GDM1 (cell line): ENCODE measurements around the gene PIGV.

Experiments used
- DNase-seq: peaks from one replicate; lab custom pipeline; 2025; lab: John Stamatoyannopoulos, UW

PIGV gene

GRCh38 chr1:26787706-26788514 is at the start of gene PIGV:
Gene PIGV (plus strand): TSS chr1:26787950. CDS start chr1:26790816, 2,866 bp downstream.
- peak; percentile 86 for DNase-seq

GRCh38 chr1:26739329-26739914 is 48.3 kb upstream of the PIGV start:
- no peak for DNase-seq

GRCh38 chr1:26740023-26740634 is 47.6 kb upstream of the PIGV start:
- DNase-seq, result no peak

- no peak for DNase-seq
Observed at GRCh38 chr1:26740952-26741351, 46.8 kb upstream of the PIGV start.

GRCh38 chr1:26743426-26744059 is 44.2 kb upstream of the PIGV start:
- DNase-seq, result no peak

- DNase-seq, result peak; percentile 89
Observed at GRCh38 chr1:26744075-26744959, 43.4 kb upstream of the PIGV start.

GRCh38 chr1:26745191-26745590 is 42.6 kb upstream of the PIGV start:
- no peak for DNase-seq

- DNase-seq, result no peak
Observed at GRCh38 chr1:26747048-26747447, 40.7 kb upstream of the PIGV start.

GRCh38 chr1:26748351-26748750 is 39.4 kb upstream of the PIGV start:
- DNase-seq, result no peak

- DNase-seq, result no peak
Observed at GRCh38 chr1:26749458-26749857, 38.3 kb upstream of the PIGV start.

GRCh38 chr1:26750428-26750827 is 37.3 kb upstream of the PIGV start:
- DNase-seq, result no peak

GRCh38 chr1:26752519-26752918 is 35.2 kb upstream of the PIGV start:
- DNase-seq, result no peak

- DNase-seq, result no peak
Observed at GRCh38 chr1:26754086-26754874, 33.5 kb upstream of the PIGV start.

GRCh38 chr1:26758358-26758757 is 29.4 kb upstream of the PIGV start:
- DNase-seq, result no peak

GRCh38 chr1:26759531-26759930 is 28.2 kb upstream of the PIGV start:
- DNase-seq, result no peak

GRCh38 chr1:26761217-26761616 is 26.5 kb upstream of the PIGV start:
- DNase-seq, result no peak

GRCh38 chr1:26767714-26768113 is 20.0 kb upstream of the PIGV start:
- DNase-seq, result no peak

GRCh38 chr1:26768755-26769154 is 19.0 kb upstream of the PIGV start:
- no peak for DNase-seq

- DNase-seq, result no peak
Observed at GRCh38 chr1:26771285-26771642, 16.5 kb upstream of the PIGV start.

- DNase-seq, result no peak
Observed at GRCh38 chr1:26771643-26772321, 16.0 kb upstream of the PIGV start.
